SU-DHL-6 (cell line): ENCODE results near the gene DDX46.

Experiments used
- CTCF ChIP-seq: fragments of 200-600 bp; sonication (generic); IDR thresholded peaks from one replicate; pipeline ENCODE4 v1.5.1; 2017; ENCODE audit warnings: antibody characterized with exemption, mild to moderate bottlenecking, low read length, moderate library complexity; ENCODE audit not compliant: insufficient read depth, poor library complexity, severe bottlenecking
- EZH2phosphoT487 ChIP-seq: fragments of 200-600 bp; sonication (generic), shearing (Covaris generic); conservative IDR thresholded peaks from 2 replicates; pipeline ENCODE4 v1.6.1; 2018; ENCODE audit warnings: mild to moderate bottlenecking, antibody characterized with exemption, low read length, moderate library complexity, mixed read lengths

DNA sequence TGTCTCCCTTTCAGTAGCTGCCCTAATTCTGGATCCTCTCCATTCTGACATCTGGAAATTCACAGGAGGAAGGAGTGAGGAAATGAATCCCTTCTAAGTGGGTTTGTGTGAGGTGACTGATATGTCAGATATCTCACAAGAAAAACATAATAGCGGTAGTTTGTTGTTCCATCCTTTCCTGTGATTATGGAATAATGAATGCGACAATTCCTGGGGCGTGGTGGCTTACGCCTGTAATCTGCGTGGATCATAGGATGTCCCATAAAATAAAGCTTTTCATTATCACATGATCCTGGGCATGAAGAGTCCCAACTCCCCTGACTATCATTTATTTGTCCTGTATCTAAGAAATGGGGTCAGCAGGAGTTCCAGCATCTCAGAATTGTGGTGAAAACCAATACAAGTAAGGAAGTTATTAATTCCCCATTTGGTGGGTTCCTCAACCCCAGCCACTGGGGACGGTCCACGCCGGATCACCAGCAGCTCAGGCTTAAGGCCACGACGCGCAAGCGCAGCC is 86.8 kb downstream of the DDX46 start:
- no peak for TF ChIP-seq EZH2phosphoT487
- TF ChIP-seq CTCF: no peak
